ENCODE results near the gene SIRPB2. TPM values are rescaled to one million over a fixed set of nuclear protein-coding genes. Genes with fewer than 3 reads are reported as not detected.

Gene SIRPB2
- total RNA-seq = 3.6 TPM

DNA sequence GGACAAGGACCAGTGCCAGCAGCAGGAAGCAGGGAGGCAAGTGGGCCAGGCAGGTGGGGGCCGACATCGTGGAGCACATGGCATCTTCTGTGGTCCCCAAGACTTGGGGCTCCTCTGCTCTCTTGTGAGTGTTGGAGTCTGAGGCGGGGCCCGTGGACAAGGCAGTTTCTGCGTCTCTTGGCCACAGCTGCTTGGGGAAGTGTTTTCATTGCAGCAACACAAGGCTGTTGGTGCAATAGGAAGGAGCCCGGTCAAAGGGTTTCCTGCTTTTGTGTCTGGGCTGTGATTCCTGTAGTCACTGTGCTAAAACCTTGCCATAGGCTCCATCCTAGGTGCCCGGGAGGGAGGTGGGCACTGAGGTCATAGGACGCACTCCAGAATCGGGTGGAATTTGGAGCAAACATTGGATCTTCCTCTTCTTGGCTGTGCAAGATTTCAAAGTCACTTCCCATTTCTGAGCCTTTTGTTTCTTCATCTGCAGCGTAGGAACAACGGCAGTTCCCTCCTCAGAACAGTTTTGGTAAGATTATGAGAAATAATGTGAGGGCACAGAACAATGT lies at the start of gene SIRPB2:
TSS of gene SIRPB2 (minus strand) at position 140 of the 560 bp plus-strand sequence. CDS start at position 79, 61 bp downstream.
- no peak for DNase-seq (ENCODE audit: low spot score)

DNA sequence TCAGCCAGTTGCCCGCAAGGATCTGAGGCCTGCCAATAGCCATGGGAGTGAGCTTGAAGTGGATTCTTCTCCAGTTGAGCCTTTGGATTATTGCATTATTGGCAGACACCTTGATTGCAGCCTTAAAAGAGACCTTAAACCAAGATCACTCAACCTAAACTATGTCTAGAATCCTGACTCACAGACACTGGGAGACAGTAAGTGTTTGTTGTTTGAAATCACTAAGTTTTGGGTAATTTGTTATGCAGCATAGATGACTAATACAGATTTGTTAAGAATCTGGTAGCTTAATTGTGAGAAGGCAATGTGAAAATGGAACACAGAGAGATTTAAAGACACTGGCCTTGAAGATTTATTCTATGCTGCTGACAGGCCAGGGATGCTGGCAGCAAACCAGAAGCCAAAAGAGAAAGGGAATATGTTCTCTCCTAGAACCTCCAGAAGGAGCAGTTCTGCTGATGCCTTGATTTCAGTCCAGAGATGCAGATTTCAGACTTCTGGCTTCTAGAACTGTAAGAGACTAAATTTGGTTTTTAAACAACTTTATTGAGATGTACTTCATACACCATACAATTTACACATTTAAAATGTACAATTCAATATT lies 48.7 kb upstream of the SIRPB2 start:
- no peak for DNase-seq (ENCODE audit: low spot score)

DNA sequence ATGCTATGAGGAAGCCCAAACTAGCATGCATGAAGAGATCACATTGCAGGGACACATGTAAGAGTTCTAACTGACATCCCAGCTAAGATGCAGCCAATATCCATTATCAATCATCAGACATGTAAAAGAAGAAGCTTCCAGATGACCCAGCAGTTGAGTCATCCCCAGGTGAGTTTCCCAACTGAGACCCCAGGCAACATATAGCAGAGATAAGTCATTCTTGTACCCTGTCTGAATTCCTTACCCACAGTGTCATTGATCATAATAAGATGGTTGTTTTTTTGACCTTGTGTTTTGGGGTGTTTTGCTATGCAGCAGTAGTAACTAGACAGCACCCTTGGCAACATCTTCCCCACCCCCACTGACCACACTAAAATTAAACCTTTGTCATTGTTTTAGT lies 47.4 kb upstream of the SIRPB2 start:
- no peak for DNase-seq (ENCODE audit: low spot score)

DNA sequence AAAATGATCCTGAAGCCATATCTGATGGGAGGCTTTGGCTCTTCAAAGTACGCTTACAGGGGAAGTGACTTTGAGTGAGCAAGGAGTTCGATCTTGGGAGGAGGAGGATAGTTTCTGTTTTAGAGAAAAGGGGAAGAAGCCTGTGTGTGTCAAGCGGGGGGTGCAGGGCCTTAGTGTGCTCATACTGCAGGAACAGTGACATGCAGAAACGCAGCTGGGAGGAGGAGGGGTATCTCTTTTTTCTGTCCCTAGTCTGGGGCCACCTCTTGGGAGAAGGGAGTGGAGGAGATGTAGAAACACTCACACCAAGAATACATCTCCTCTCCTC lies 46.5 kb upstream of the SIRPB2 start:
- DNase-seq (ENCODE audit: low spot score) = no peak

DNA sequence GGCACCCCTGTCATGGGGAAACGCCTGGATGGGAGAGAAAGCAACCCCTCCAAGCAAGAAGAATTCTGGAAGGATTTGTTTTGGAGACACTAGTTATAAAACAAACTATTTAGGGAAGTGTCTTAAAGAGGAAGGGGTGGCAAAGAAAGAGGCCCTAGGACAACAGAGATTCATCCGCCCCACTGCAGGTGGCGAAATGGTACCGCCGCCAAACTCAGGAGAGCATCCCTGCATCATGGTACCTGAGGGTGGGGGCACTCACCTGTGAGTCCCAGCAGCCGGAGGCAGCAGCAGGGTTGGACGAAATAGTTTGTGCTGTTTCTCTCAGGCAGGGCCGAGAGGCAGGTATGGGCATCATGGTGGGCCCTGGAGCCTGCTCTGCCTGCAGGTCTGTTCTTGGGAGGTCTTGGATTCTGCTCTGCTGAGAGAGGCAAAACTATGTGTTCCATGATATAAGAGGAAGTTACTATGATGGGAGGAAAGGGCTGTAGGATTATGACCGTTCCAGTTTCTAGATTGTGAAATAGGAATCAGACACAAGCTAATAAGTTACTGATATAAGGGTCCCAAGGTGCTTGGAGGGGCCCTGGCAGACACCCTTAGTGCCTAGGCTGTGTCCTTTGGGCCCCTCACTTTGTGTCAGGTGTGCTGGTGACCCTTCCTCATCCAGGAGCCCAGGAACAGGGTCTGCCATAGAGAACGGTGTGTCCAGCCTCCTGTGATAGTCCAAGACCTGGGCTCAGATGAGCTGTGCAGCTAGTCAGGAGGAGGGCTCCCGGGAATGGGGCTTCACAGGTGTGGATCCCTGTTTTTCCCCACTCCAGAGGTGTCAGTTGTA lies 45.9 kb upstream of the SIRPB2 start:
- DNase-seq (ENCODE audit: low spot score) = no peak

DNA sequence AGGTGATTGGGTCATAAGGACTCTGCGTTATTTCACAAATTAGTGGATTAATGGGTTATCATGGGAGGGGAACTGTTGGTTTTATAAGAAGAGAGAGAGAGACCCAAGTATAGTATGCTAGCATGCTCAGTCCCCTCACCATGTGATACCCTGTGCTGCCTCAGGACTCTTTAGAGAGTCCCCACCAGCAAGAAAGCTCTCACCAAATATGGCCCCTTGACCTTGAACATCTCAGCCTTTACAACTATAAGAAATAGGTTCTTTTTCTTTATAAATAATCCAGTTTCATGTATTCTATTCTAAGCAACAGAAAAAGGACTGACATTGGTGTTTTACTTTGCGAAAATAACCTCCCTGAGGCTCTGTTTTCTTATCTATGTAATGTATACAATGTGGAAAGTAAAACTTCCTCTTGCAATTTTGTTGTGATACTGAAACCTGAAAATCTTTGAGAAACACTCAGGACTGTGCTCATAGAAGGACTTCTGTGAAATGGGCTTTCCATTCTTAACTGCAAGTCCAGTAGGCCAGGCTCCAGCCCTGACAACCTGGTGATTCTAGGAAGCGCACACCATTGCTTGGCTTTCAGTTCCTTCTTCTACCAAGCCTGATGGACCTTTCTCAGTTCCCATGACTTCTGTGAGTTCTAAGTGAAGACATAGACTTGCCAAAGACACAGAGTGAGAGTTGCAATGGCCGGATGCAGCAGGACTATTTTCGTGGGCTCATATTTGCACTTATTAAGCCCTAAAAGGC lies 44.4 kb upstream of the SIRPB2 start:
- no peak for DNase-seq (ENCODE audit: low spot score)

DNA sequence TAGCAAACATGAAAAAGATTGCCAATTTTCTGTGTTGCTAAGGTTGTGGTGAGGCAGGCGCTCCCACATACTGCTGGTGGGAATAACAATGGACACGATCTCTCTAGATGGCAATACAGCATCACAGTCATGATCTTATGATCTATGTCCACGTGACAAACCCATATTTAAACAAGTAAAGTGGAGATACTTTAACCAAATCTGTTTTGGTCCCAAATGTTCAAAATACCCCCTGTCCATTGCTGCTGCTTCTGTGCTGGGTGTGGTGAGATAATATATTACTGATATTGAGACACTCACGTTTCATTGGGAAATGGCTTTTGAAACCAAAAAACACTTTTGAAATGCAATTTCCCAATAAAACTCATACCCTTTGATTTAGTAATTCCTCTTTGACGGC lies 43.3 kb upstream of the SIRPB2 start:
- DNase-seq (ENCODE audit: low spot score) = no peak

DNA sequence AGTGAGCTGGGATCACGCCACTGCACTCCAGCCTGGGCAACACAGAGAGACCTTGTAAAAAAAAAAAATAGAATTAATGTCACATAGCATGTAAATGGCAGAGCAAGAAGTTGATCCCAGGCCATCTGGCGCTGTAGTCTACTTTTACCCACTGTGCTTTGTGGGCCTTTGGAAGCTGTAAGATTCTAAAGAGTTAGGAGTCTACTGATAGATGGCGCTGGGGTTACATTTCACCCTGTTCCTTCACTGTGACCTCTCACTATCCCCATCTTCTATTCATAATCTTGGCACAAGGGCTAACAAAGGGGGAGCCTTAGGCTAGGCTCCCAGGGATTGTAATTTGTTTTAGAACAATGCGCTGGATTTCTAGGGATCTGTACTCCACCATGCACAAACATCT lies 41.8 kb upstream of the SIRPB2 start:
- DNase-seq (ENCODE audit: low spot score) = no peak

DNA sequence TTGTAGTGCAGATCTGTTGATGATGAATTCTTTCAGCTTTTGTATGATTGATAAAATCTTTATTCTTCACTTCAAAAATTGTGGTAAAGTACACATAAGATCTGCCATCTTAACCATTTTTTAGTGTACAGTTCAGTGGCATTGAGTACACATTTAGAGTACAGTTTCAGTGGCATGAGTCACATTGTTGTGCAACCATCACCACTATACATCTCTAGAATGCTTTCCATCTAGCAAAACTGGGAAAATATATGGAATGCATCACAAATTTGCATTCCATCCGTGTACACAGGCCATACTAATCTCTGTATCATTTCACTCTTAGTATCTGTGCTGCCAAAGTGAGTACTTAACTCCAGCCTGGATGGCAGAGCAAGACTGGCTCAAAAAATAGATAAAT lies 37.6 kb upstream of the SIRPB2 start:
- no peak for DNase-seq (ENCODE audit: low spot score)

DNA sequence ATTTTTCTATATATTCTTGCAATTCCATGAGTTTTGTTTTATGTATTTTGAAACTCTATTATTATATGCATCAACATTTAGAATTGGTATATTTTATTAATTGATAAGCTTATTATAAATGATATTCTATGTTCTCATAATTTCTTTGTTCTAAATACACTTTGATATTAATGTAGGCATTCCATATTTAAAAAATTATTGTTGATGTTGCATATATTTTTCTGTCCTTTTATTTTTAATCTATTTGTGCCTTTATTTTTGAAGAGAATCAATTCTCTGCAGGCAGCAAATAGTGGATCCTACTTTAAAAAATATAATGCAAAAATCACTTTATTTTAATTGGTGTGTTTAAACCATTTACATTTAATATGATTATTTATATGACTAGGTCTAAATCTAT lies 36.7 kb upstream of the SIRPB2 start:
- no peak for DNase-seq (ENCODE audit: low spot score)

DNA sequence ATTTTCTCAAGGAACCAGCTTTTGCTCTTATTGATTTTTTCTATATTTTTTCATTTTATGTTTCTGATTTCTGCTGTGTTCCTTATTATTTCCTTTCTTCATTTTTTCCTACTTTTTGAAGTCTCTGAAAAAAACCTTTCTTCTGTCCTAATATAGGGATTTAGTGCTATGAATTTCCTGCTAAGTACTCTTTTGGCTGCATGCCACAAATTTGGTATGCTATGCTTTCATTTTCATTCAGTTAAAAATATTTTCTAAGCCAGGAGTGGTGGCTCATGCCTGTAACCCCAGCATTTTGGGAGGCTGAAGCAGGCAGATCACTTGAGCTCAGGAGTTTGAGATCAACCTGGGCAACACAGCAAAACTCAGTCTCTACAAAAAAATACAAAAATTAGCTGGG lies 35.7 kb upstream of the SIRPB2 start:
- no peak for DNase-seq (ENCODE audit: low spot score)

DNA sequence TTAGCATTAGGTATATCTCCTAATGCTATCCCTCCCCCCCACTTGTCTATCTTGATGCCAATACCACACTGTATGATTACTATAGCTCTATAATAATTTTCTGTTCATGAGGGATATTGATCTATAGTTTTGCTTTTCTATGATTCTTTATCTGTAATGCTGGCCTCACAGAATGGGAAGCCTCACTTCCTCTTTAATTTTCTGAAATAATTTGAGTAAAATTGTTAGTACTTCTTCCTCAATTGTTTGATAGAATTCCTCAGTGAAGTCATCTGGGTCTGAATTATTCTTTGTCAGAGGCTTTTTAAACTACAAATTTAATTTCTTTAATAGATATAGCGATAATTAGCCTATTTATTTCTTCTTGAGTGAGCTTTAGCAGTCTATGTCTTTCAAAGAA lies 35.1 kb upstream of the SIRPB2 start:
- DNase-seq (ENCODE audit: low spot score) = no peak

DNA sequence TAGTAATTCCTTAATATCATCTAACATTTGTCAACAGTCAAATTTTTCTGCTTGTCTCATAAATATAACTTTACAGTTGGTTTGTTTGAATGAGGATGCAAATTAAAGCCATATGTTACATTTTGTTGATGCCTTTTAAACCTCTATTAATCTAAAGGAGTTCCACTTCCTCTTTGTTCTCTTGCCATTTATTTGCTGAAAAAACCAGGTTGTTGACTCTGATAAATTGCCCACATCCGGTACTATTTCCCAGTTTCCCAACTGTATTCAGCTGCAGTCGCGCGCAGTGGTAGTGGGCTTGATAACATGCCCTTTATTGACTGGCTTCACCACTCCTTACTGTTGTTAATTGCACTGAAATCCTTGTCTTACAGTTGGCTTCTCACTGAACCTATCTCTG lies 32.8 kb upstream of the SIRPB2 start:
- DNase-seq (ENCODE audit: low spot score) = no peak

DNA sequence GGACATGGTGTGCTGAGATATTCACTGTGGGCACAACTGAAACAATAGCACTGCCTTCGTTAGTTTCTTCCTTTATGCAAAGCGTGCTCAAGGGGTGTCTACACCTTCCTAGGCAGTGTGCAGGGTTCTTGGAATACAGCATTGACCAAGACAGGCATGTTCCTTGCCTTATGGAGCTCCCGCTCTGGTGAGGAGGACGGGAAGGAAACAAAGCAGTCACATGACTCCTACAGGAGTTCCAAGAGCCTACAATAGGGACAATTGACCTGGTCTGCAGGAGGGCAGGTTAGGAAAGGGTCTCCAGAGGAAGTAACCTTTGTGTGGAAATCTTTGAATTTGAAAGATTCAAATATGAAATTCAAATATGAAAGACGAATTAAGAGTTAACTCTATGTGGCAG lies 25.8 kb upstream of the SIRPB2 start:
- no peak for DNase-seq (ENCODE audit: low spot score)

DNA sequence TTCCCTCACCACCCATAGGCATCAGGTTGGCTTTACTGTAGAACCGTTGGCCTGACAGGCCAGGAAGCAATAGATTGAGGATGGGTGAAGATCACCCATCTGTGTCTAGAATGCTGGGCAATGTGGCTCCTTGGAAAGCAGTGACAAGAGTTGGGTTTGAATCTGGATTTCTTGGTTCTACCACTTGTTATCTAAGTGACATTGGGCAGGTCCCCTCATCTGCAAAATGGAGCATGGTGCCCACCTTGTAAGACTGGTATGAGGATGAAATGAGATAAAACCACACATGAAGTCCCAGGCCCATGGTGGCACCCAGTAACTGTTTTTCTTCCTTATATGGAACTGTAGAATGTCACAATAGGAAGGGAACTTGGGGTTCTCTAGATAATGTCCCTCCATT lies 22.6 kb upstream of the SIRPB2 start:
- no peak for DNase-seq (ENCODE audit: low spot score)

DNA sequence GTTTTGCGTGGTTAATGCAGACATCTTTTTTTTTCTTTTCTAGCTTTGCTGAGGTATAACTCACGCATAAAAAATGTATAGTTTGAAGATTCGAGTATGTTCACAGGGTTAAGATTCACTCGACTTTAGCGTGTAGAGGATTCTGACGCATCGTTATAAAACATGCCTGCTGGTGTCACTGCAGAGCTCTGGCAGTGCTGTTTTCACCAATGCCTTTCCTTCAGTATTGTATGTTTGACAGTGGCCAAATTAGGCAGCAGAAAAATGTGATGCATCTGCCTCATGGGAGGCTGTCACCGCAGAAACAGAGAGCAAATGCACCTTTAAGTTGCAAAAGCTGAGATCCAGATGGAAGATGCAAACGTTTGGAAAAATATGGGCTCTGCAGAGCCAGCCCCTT lies 18.0 kb upstream of the SIRPB2 start:
- DNase-seq (ENCODE audit: low spot score) = no peak

DNA sequence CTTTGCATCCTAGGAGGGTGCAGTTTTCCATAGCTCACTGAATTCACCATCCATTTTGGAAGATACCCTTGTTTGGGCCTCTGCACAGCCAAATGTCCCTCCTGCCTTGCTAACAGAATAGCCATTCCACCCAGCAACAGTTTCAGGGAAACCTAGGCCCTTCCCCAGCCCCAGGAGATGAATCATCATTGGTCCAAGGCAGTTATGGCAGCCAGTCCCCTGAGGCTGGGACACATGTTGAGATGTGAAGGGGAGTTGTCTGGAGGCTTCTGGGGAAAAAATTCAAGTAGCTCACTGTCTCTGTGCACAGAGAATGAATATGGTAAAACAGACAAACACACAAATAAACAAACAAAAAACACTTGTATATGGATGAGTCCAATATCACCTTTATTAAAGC lies 17.4 kb upstream of the SIRPB2 start:
- no peak for DNase-seq (ENCODE audit: low spot score)

DNA sequence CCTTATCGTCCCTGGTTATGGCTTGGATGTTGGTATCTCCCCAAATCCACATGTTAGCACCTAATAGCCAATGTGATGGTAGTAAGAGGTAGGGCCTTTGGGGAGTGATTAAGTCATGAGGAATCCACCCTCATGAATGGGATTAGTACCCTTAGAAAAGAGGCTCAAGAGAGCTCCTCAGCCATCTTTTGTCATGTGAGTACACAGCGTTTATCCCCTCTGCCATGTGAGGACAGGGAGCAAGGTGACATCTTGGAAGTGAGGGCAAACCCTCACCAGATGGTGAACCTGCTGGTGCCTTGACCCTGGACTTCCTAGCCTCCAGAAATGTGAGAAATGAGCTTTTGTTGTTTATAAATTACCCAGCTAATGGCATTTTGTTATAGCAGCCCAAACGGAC lies 16.1 kb upstream of the SIRPB2 start:
- no peak for DNase-seq (ENCODE audit: low spot score)

DNA sequence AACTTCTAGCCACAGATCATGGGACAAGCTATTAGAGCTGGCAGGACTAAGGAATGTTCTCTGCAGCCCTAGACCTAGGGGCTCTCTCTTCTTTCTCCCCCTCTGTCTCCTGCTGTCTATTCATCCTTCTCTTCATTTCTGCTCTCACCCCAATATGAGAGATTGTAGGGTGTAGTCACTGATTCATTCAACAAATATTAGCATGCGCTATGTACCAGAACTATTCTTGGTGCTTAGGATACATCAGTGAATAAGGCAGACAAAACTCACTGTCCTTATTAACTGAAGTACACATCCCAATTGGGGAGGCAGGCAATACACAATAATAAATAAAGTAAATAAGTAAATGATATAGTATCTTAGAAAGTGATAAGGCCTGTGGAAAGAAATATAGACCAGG lies 14.7 kb upstream of the SIRPB2 start:
- DNase-seq (ENCODE audit: low spot score) = no peak

DNA sequence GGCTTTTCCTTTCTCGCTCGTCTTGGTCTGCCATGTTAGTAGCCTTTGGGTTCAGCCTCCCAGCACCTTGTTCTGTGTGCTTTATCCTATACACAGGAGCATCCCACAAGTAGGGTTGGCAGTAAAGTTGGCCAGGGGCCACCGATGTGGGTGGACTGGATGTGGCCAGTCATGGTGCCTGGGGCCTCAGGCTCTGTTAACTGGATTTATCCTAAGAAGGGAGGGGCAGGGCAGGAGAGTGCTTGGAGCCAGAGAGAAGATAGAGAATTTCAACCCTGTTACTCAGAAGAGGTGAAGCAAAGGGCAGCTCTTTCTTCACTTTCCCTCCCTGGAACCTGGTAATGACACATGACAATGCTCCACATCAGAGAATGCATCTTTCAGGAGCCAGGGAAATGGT lies 14.1 kb upstream of the SIRPB2 start:
- DNase-seq (ENCODE audit: low spot score) = no peak

DNA sequence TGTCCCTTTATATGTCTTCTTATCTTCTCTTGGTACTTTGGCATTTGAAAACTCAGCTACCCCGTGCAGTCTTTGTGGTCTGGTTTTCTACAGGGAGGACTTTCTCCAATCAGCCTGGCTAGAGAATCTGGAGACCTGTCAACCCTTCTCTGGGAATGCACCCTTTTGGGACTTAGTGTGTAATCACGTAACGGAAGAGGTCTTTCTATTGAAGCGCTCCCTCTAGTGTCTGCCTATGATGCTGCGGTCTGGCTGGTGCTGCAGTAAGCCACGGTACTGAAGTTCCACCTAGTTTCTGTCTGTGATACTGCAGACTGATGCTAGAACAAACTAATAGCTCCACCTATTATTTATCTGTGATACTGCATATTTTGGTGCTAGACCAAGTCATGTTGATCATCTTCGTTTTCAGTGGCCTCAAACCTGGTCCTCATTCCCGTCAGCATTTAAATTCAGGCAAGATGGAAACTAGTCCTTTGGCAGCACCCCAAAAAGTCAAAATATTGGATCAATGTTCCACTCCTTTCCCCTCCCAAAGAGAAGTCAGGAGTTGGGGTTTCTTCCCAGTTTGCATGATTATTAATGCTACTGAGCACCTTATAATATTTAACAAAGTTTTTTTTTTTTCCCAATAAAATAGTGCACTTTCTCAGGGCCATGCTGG lies 12.5 kb upstream of the SIRPB2 start:
- DNase-seq (ENCODE audit: low spot score) = peak; percentile 84

DNA sequence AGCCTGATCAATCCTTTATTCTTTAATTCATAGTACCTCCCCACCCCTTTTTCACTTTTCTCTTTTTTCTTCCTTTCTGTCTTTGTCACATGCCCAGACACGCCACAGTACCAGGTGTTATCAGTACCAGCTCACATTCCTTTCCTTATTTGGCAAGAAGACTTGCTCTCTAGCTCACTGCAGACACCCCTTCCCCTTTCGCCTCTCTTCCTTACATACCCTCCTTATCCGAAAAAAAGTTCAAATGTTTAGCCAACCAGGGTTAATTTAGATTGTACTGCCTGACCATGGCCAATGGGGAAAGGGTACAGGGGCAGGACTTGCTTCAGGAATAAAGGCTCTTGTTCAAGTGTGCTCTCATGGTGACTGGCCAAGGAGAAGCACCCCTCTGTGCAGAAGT lies 9.3 kb upstream of the SIRPB2 start:
- DNase-seq (ENCODE audit: low spot score) = no peak
